K562 (cell line): ENCODE results near the gene NEU3. TPM values are rescaled to one million over a fixed set of nuclear protein-coding genes. Genes with fewer than 3 reads are reported as not detected.

ENCODE experiments used
- ATAC-seq: fragments of 200-7000 bp; cut with Tn5 transposase; 3 replicates; pipeline ENCODE4 v1.9.1; 2020; ENCODE audit warnings: moderate library complexity
- BruUV-seq: library from RNA; stranded (reverse); fragments of 400-500 nt; replicated peaks from 2 replicates; lab custom pipeline; 2021; lab: Mats Ljungman, UMichigan
- CTCF ChIA-PET: fragments of 300-600 bp; formaldehyde crosslinking; extraction: SDS; loops from one replicate; lab custom pipeline; 2021; ENCODE audit warnings: low intra/inter-chr PET ratio; lab: Yijun Ruan, JAX
- POLR2A ChIA-PET: fragments of 300-600, 350-650 bp; sonication (Branson Sonifier 250); formaldehyde crosslinking; extraction: SDS; loops from one replicate; lab custom pipeline; 2021; ENCODE audit warnings: antibody characterized with exemption, inconsistent platforms; lab: Yijun Ruan, JAX
- DNase-seq, 4 experiments: peaks; one replicate each; pipeline versions ENCODE4 v3.0.0 to v3.0.0-alpha.2; 2011 to 2018; ENCODE audit warnings: low spot score in 3 of 4, mixed read lengths in 3 of 4; ENCODE audit errors: extremely low read depth in 1 of 4
- FAIRE-seq: peaks from 2 replicates; lab custom pipeline; 2011; peaks lifted over from hg19 to GRCh38; lab: Jason Lieb, UNC
- H2AFZ ChIP-seq: 2 replicates; pipeline ENCODE4 v1.6.0; 2011; ENCODE audit warnings: low read depth, low read length, control low read depth, inconsistent platforms
- H3K27ac ChIP-seq: fragments of 200-600 bp; 3 replicates; pipeline ENCODE4 v1.8.0; 2011; ENCODE audit warnings: low read depth, mild to moderate bottlenecking, control low read depth, inconsistent platforms, low read length, moderate library complexity, mixed read lengths; ENCODE audit errors: extremely low read depth
- H3K27me3 ChIP-seq, 2 experiments: fragments of 300-600 bp in 1 of 2; 2 replicates in 1 of 2; 3 replicates in 1 of 2; pipeline versions ENCODE4 v1.6.0 to v1.8.0; 2011; ENCODE audit warnings: inconsistent platforms in 2 of 2, low read length in 2 of 2, mild to moderate bottlenecking in 1 of 2, mixed read lengths in 1 of 2, moderate library complexity in 1 of 2; ENCODE audit not compliant: control insufficient read depth in 2 of 2, insufficient read depth in 2 of 2
- H3K36me3 ChIP-seq: fragments of 300-600 bp; 3 replicates; pipeline ENCODE4 v1.8.0; 2011; ENCODE audit warnings: mild to moderate bottlenecking, low read length, inconsistent platforms; ENCODE audit not compliant: control insufficient read depth, insufficient read depth
- H3K4me1 ChIP-seq, 2 experiments: fragments of 200-600 bp in 1 of 2; replicated peaks in 1 of 2; 2 replicates in 1 of 2; 3 replicates in 1 of 2; pipeline versions ENCODE4 v1.5.1 to v1.8.0; 2011; ENCODE audit warnings: inconsistent platforms in 2 of 2, low read length in 2 of 2, mild to moderate bottlenecking in 1 of 2, mixed read lengths in 1 of 2, moderate library complexity in 1 of 2; ENCODE audit not compliant: control insufficient read depth in 2 of 2, insufficient read depth in 2 of 2
- H3K4me2 ChIP-seq: 2 replicates; pipeline ENCODE4 v1.6.1; 2011; ENCODE audit warnings: low read length, control low read depth, inconsistent platforms, mixed read lengths; ENCODE audit not compliant: insufficient read depth
- H3K4me3 ChIP-seq: fragments of 200-600 bp; sonication (generic), shearing (Covaris generic); 2 replicates; pipeline ENCODE4 v1.5.1; 2016; ENCODE audit warnings: control low read depth, inconsistent platforms
- H3K79me2 ChIP-seq: fragments of 200-600 bp; 3 replicates; pipeline ENCODE4 v1.8.0; 2011; ENCODE audit warnings: low read length, inconsistent platforms; ENCODE audit not compliant: control insufficient read depth, insufficient read depth
- H3K9ac ChIP-seq, 2 experiments: 2 replicates each; pipeline versions ENCODE4 v1.6.0 to v1.6.1; 2011; ENCODE audit warnings: low read depth in 2 of 2, low read length in 2 of 2, control low read depth in 1 of 2, inconsistent platforms in 1 of 2, mild to moderate bottlenecking in 1 of 2, mixed read lengths in 1 of 2; ENCODE audit not compliant: insufficient read depth in 1 of 2
- H3K9me1 ChIP-seq: one replicate; pipeline ENCODE4 v1.6.0; 2011; ENCODE audit warnings: inconsistent platforms, mild to moderate bottlenecking, low read length, moderate library complexity; ENCODE audit not compliant: control insufficient read depth, insufficient read depth
- H3K9me3 ChIP-seq: replicated peaks from 2 replicates; pipeline ENCODE4 v1.5.1; 2011; ENCODE audit warnings: low read depth, low read length, inconsistent platforms; ENCODE audit not compliant: control insufficient read depth, insufficient read depth
- H4K20me1 ChIP-seq: replicated peaks from 2 replicates; pipeline ENCODE4 v1.6.1; 2011; ENCODE audit warnings: low read length, inconsistent platforms, mixed read lengths; ENCODE audit not compliant: control insufficient read depth, insufficient read depth
- ATF6 ChIP-seq: sonication (generic); formaldehyde crosslinking; IDR thresholded peaks from 2 replicates; pipeline ENCODE4 v1.4.0; 2020; ENCODE audit warnings: mild to moderate bottlenecking, missing genetic modification reagents
- MEIS2 ChIP-seq: fragments of 450-650 bp; IDR thresholded peaks from 2 replicates; pipeline ENCODE4 v1.6.1; 2014; ENCODE audit warnings: mild to moderate bottlenecking; ENCODE audit not compliant: partially characterized antibody
- PBX2 ChIP-seq, 2 experiments: IDR thresholded peaks in 1 of 2; conservative IDR thresholded peaks in 1 of 2; 2 replicates each; pipeline ENCODE4 v1.6.1; 2016; ENCODE audit warnings: low read depth in 2 of 2, mild to moderate bottlenecking in 1 of 2, missing compliant biosample characterization in 1 of 2, missing genetic modification characterization in 1 of 2, moderate library complexity in 1 of 2
- RBM17 ChIP-seq: fragments of 200-400 bp; formaldehyde crosslinking; IDR thresholded peaks from 2 replicates; pipeline ENCODE4 v1.6.1; 2017; ENCODE audit warnings: low read depth, mild to moderate bottlenecking, low read length, borderline replicate concordance
- ZNF3 ChIP-seq: fragments of 250-450 bp; sonication (Bioruptor Pico); IDR thresholded peaks from 2 replicates; pipeline ENCODE4 v1.5.0; 2021; ENCODE audit warnings: mild to moderate bottlenecking, moderate library complexity
- WGBS: fragments of 100-300 bp; shearing (Covaris generic); methylation state at CpG from one replicate; pipeline ENCODE4 v1.1.6; 2016; ENCODE audit warnings: low coverage, mixed read lengths; ENCODE audit not compliant: insufficient coverage; ENCODE audit errors: missing lambda C conversion rate; 5-methylcytosine and 5-hydroxymethylcytosine counted together
- in situ Hi-C: fragments of 300-500 bp; cut with MboI; formaldehyde crosslinking; loops from 4 replicates; pipeline ENCODE4 v1.15.0; 2018; ENCODE audit warnings: inconsistent platforms, mixed read lengths
- intact Hi-C: fragments of 100-400 bp; cut with micrococcal nuclease; formaldehyde crosslinking; loops from 2 replicates; pipeline ENCODE4 v1.14.2; 2022
- polyA plus RNA-seq, 8 experiments: library from polyadenylated mRNA; depleted of rRNA in 4 of 8; stranded (reverse) in 5 of 8; unstranded in 3 of 8; fragments of >200 nt; fragmentation: Nextera tagmentation in 2 of 8; fragmentation: Illumina TruSeq in 1 of 8; extraction: Ambion mirVana in 2 of 8; extraction: Trizol in 1 of 8; gene quantifications; 2 replicates each; pipeline versions ENCODE4 v1.2.1 to v1.2.3, GENCODE V29; 2011 to 2014; ENCODE audit warnings: inconsistent platforms in 1 of 8, missing spikeins in 1 of 8
- total RNA-seq, 7 experiments: library from RNA; depleted of rRNA in 6 of 7; stranded (reverse); fragments of >200 nt in 6 of 7; fragmentation: Illumina TruSeq in 2 of 7; extraction: Trizol in 2 of 7; gene quantifications; 2 replicates each; pipeline versions ENCODE4 v1.2.1 to v1.2.3, GENCODE V29; 2011 to 2021; ENCODE audit warnings: low replicate concordance in 1 of 7

The NEU3 gene
- total and polyA plus RNA-seq, 9 of the 15 experiments (the other 6 are each of a cell fraction or from before 2014, with no cell fraction given) = 6.2 to 41.3 (median 31.1) TPM

- DNase-seq (no peak), ATAC-seq (no peak)
- H3K79me2 ChIP-seq = no peaks in the 10 kb centered on the region
- no peak overlapping the region for H3K9ac ChIP-seq
- no peaks in the 10 kb centered on the region; the same call in 1 of the 2 replicates for H4K20me1 ChIP-seq
- H3K27ac ChIP-seq = no peak overlapping the region
- POLR2A ChIA-PET = interaction anchor here (0.6 to 2.4 kb wide), 5 partner anchors 8 to 55 kb away, joined by 3 to 9 read pairs (median 3); no protein-coding TSS in a partner anchor
- no peak overlapping the region for H2AFZ ChIP-seq
- H3K4me1 ChIP-seq = no peaks in the 10 kb centered on the region
- H3K9me3 ChIP-seq = no peaks in the 10 kb centered on the region
- TF ChIP-seq ATF6 = no peak
- TF ChIP-seq RBM17 = no peak
- no peak for TF ChIP-seq PBX2 (CRISPR knock-in tag; IDR thresholded peaks at IDR 0.05; ENCODE audit: low read depth)
- TF ChIP-seq PBX2 (tag; conservative IDR thresholded peaks at IDR 0.05; ENCODE audit: low read depth) = 0 out of 2 replicates have a peak, but pooled peaks have one; percentile 46
- TF ChIP-seq ZNF3 = no peak
- TF ChIP-seq MEIS2 = peak; percentile 39
- TF ChIP-seq, all 486 proteins: peak for 2
- Histone ChIP-seq H3K36me3 (peaks cover 69% of the 10 kb centered on the region), H3K9me1 (no peaks in the 10 kb centered on the region), H3K4me3 (no peak overlapping the region), H3K4me2 (no peak overlapping the region), H3K27me3 (no peaks in the 10 kb centered on the region)
- no peak for FAIRE-seq
- intact Hi-C loops (no loop called here), in situ Hi-C loops (no loop called here)
- no TSS peak for BruUV-seq
- CTCF ChIA-PET = no interaction called here
- 80% methylated on average over 1 of the region's 1 CpG for WGBS
These were observed 13.8 kb downstream of the NEU3 start for GRCh38 chr11:75002516-75002915.
